ENCODE results near the gene EVI5L. TPM values are rescaled to one million over a fixed set of nuclear protein-coding genes. Genes with fewer than 3 reads are reported as not detected.

The EVI5L gene
- polyA plus RNA-seq, 3 donors = 0.76 to 5.7 (median 1.3) TPM

GRCh38 chr19:7899751-7900378, 69.8 kb downstream of the EVI5L start:
- peak in 1 of 3 donors; percentile 8 for DNase-seq
- Mint-ChIP-seq H3K4me3 (no peak overlapping the region), H3K4me1 (peaks cover 20% of the 10 kb centered on the region), H3K27ac (peak overlapping the region in 1 of 7 donors; percentile 65), H3K9me3 (peaks cover 0 to 3% (median 0%) of the 10 kb centered on the region in 7 donors), H3K27me3 (ENCODE audit: low read depth in 3 of 3) (peaks cover 4 to 11% (median 11%) of the 10 kb centered on the region in 3 donors), H3K36me3 (peaks cover 2 to 3% of the 10 kb centered on the region in 2 donors)
- no peak overlapping the region for H3K4me3 ChIP-seq (replicated peaks in 1 of 3; ENCODE audit: low read depth in 2 of 3, low read length in 3 of 3)
- H3K9me3 ChIP-seq (replicated peaks in 1 of 2; ENCODE audit: control insufficient read depth in 1 of 2, insufficient read depth in 1 of 2, low read length in 2 of 2) = no peaks in the 10 kb centered on the region
- no peak overlapping the region for H3K27ac ChIP-seq (ENCODE audit: low read depth in 1 of 2, low read length in 2 of 2)
- no peaks in the 10 kb centered on the region for H3K36me3 ChIP-seq (replicated peaks in 1 of 2; ENCODE audit: control insufficient read depth in 1 of 2, insufficient read depth in 2 of 2, low read length in 2 of 2)
- H2AFZ ChIP-seq (ENCODE audit: insufficient read depth, low read depth, low read length, poor library complexity, severe bottlenecking) = no peak overlapping the region
- peaks cover 9% of the 10 kb centered on the region for H3K79me2 ChIP-seq (ENCODE audit: insufficient read depth, low read length)
- H3K9ac ChIP-seq (ENCODE audit: insufficient read depth, low read length, poor library complexity, severe bottlenecking) = no peak overlapping the region
- H3K4me1 ChIP-seq (ENCODE audit: control insufficient read depth in 1 of 2, insufficient read depth in 2 of 2, low read length in 2 of 2) = peaks cover 16 to 19% of the 10 kb centered on the region in 2 donors
- H3K27me3 ChIP-seq (ENCODE audit: control insufficient read depth in 2 of 2, insufficient read depth in 2 of 2, low read length in 2 of 2) = peaks cover 0 to 3% of the 10 kb centered on the region in 2 donors
- no peak overlapping the region for H3K4me2 ChIP-seq (replicated peaks; ENCODE audit: extremely low read depth, low read length, poor library complexity, severe bottlenecking)
- no peak for TF ChIP-seq CTCF (IDR thresholded peaks at IDR 0.05)
- H4K20me1 ChIP-seq (ENCODE audit: insufficient read depth, low read length) = peaks cover 7% of the 10 kb centered on the region
- 96% methylated on average over 32 of the region's 34 CpGs for WGBS (ENCODE audit: insufficient coverage)
- intact Hi-C loops (cut with micrococcal nuclease) = loop anchor here in 1 of 2 donors (10.0 kb wide), 1 partner anchor 265 kb away; the partner anchor contains the start of genes PCP2 and STXBP2

GRCh38 chr19:7900401-7900870, 70.4 kb downstream of the EVI5L start:
- no peak for TF ChIP-seq CTCF (IDR thresholded peaks at IDR 0.05)
- H3K9ac ChIP-seq (ENCODE audit: insufficient read depth, low read length, poor library complexity, severe bottlenecking) = no peak overlapping the region
- Mint-ChIP-seq H3K4me3 (no peak overlapping the region), H3K36me3 (peaks cover 6% of the 10 kb centered on the region in 2 donors), H3K4me1 (peaks cover 21% of the 10 kb centered on the region), H3K27me3 (ENCODE audit: low read depth in 3 of 3) (peaks cover 1 to 9% (median 7%) of the 10 kb centered on the region in 3 donors), H3K27ac (no peak overlapping the region), H3K9me3 (peaks cover 0 to 3% (median 0%) of the 10 kb centered on the region in 7 donors)
- H3K4me2 ChIP-seq (replicated peaks; ENCODE audit: extremely low read depth, low read length, poor library complexity, severe bottlenecking) = no peak overlapping the region
- intact Hi-C loops (cut with micrococcal nuclease) = loop anchor here in 1 of 2 donors (10.0 kb wide), 1 partner anchor 266 kb away; the partner anchor contains the start of genes PCP2 and STXBP2
- H2AFZ ChIP-seq (ENCODE audit: insufficient read depth, low read depth, low read length, poor library complexity, severe bottlenecking) = no peak overlapping the region
- H3K27ac ChIP-seq (ENCODE audit: low read depth in 1 of 2, low read length in 2 of 2) = no peak overlapping the region
- H4K20me1 ChIP-seq (ENCODE audit: insufficient read depth, low read length) = peaks cover 13% of the 10 kb centered on the region
- peaks cover 19 to 25% of the 10 kb centered on the region in 2 donors for H3K4me1 ChIP-seq (ENCODE audit: control insufficient read depth in 1 of 2, insufficient read depth in 2 of 2, low read length in 2 of 2)
- WGBS (ENCODE audit: insufficient coverage) = 92% methylated on average over 21 of the region's 21 CpGs
- no peaks in the 10 kb centered on the region for H3K27me3 ChIP-seq (ENCODE audit: control insufficient read depth in 2 of 2, insufficient read depth in 2 of 2, low read length in 2 of 2)
- H3K9me3 ChIP-seq (replicated peaks in 1 of 2; ENCODE audit: control insufficient read depth in 1 of 2, insufficient read depth in 1 of 2, low read length in 2 of 2) = no peaks in the 10 kb centered on the region
- H3K79me2 ChIP-seq (ENCODE audit: insufficient read depth, low read length) = peaks cover 14% of the 10 kb centered on the region
- H3K36me3 ChIP-seq (replicated peaks in 1 of 2; ENCODE audit: control insufficient read depth in 1 of 2, insufficient read depth in 2 of 2, low read length in 2 of 2) = peaks cover 0 to 2% of the 10 kb centered on the region in 2 donors
- H3K4me3 ChIP-seq (replicated peaks in 1 of 3; ENCODE audit: low read depth in 2 of 3, low read length in 3 of 3) = no peak overlapping the region
- no peak for DNase-seq
